NCI-H2081 (cell line): ENCODE results near the gene LARGE1.

Source experiments
- DNase-seq, 2 experiments: peaks; one replicate each; lab custom pipeline; 2025; lab: John Stamatoyannopoulos, UW

Gene LARGE1

DNA sequence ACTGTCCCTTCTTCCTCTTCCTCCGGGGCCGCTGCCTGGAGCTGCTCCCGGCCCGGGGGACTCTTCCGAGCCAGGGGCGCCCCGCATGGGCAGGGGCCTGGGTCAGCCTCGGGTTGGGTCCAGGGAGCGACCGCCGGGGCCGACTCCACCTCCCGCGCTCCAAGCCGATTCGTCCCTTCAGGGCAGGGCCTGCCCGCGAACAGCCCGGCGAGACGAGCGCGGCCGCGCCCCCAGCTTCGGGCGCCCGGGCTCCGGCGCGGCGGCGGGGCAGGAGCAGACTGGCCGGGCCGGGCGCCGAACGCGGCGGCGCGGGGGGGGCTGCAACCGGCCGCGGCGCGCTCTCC is at the start of gene LARGE1:
LARGE1 (minus strand) TSS at position 280 of the 344 bp plus-strand sequence.
- DNase-seq, result no peak

- no peak for DNase-seq
These were observed 48.8 kb upstream of the LARGE1 start for GRCh38 chr22:33969045-33969444.

DNA sequence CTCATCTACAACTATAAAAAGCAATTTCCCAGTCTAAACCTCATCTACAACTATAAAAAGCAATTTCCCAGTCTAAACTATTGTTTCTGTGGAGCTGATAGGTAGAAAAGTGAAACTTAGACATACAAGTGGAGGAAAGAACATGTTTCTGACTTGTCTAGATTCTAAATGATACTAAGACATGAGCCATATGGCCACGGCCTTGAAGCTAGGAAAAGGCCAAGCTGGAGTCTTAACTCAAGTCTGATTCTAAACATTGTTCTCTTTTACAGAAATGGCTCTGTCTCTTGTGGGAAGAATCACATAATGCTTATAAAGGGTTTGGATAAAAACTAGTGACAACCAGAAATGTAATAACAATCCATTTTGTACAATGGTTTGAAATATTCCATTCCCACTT is 43.8 kb upstream of the LARGE1 start:
- DNase-seq, result no peak

- no peak for DNase-seq
These were observed 42.1 kb upstream of the LARGE1 start for GRCh38 chr22:33962409-33962808.

DNA sequence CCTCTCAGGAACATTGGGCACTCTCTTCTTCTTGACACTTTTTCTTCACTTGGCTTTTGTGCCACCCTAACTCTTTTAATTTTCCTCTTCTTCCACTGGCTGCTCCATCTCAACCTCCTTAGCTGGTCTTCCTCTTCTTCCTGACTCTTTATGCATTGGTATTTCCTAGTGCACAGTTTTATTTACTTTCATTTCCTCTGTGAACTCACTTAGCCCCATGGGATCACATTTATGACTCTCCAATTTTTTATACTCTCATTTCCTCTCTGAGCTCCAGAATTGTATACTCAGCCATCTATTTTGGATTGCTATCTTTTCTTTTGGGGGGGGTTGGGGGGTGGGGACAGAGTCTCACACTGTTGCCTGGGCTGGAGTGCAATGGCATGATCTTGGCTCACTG is 38.5 kb upstream of the LARGE1 start:
- no peak for DNase-seq

DNA sequence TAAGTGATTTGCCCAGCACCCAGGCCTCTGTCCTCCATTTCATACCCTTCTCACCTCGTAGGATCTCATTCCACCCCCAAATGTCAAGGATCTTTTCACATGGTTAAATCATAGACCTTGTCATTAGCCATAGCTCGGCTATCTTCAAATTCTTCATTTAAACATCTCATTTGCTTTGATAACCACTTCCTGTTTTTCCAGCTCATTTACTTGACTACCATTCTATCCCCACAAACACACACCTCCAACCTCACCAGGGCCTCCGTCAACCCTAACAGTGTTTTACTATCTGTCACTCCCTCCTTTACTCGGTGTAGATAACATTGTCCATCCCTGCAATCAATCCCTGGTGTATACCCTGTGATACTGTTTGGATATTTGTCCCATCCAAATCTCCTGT is 36.8 kb upstream of the LARGE1 start:
- no peak for DNase-seq

- no peak for DNase-seq
These were observed 32.5 kb upstream of the LARGE1 start for GRCh38 chr22:33952776-33953175.

DNA sequence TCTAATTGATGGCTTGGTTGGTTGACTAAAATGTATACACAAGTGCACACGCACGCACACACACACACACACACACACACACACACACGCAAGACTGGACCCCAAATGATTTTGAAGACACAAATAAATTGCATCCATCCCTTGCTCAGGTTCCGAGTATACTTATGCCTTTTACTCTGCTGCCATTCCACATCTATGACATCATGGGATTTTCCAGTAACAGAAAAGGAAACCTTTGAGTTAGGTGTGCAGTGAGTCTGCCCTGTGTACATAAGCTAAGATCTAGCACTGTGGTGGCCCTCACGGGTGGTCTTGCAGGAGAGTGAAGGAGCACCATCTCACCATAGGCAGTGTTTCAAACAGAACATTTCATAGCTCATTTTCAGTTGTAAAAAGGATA is 20.5 kb upstream of the LARGE1 start:
- no peak for DNase-seq

DNA sequence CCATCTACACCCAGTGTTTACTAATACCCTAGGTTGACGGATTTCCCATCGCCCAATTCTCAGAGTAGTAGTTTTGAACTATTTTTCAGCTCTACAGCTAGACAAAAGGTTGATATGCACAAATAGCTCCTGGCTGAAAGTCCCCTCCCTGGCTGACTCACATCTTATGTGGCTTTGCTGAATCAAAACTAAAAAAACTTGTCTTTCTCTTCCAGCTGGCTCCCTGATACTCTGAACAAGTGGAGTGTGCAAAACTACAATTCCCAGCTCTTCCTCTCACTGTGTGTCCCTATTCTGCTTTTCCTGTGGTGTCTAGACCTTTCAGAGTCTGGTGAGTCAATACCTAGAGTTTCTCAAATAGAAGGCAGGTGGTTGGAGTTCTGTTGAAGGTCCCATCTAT is 12.7 kb upstream of the LARGE1 start:
- no peak for DNase-seq

GRCh38 chr22:33931406-33931805 is 11.1 kb upstream of the LARGE1 start:
- DNase-seq, result no peak

DNA sequence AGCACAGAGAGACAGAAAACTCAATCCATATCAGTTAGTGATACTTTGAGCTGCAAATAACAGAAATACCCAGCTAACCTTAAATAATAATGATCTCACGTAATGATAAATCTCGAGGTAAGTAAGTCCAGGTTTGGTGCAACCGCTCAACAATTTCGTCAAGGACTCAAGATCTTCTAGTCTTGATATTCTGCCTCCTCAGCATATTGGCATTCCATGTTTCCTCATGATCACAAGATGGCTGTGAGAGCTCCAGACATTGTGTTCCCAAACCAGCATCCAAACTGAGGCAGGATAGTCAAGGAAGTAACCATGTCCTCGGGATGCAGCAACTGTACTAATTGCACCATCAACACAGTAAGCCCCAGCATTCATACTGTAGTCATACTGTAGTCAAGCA is 7.5 kb upstream of the LARGE1 start:
- DNase-seq, result no peak

- no peak for DNase-seq
These were observed 4.9 kb upstream of the LARGE1 start for GRCh38 chr22:33925194-33925593.

DNA sequence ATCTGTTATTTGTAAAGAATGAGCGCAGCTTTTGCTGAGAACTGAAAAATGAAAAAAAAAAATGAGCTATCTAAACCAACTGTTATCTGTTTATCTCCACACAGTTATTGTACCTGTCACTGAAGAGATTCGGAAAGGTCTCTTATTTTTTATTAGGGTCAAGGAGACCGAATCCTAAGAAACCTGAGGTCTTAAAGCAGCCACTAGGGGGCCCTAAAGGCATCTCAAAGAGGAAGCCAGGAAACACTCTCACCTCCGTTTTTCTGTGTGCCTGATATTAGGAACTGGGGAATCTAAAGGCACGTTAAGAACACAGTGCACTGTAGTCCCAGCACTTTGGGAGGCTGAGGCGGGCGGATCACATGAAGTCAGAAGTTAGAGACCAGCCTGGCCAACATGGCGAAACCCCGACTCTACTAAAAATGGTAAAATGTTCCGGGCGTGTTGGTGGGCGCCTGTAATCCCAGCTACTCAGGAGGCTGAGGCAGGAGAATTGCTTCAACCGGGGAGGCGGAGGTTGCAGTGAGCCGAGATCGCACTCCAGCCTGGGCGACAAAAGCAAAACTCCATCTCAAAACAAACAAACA is 3.5 kb upstream of the LARGE1 start:
- peak in 1 of 2 experiments; percentile 21 for DNase-seq

- DNase-seq, result no peak
These were observed 2.8 kb upstream of the LARGE1 start for GRCh38 chr22:33923033-33923432.

DNA sequence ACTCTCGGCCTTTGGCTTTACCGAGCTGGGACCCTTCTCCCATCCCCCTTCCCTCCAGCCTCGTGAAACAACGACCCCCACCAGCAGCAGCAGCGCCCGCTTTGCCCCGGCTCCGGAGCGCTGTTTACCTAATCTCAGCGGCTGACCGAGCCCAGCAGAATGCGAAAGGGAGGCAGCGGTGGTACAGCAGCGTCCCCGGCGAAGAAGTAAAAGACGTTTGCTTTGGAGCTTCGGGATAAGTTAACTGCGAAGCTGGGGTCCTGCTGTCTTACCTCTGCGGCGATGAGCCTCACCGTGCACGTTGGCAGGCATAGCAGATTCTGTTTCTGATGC is 2.0 kb upstream of the LARGE1 start:
- DNase-seq, result no peak

DNA sequence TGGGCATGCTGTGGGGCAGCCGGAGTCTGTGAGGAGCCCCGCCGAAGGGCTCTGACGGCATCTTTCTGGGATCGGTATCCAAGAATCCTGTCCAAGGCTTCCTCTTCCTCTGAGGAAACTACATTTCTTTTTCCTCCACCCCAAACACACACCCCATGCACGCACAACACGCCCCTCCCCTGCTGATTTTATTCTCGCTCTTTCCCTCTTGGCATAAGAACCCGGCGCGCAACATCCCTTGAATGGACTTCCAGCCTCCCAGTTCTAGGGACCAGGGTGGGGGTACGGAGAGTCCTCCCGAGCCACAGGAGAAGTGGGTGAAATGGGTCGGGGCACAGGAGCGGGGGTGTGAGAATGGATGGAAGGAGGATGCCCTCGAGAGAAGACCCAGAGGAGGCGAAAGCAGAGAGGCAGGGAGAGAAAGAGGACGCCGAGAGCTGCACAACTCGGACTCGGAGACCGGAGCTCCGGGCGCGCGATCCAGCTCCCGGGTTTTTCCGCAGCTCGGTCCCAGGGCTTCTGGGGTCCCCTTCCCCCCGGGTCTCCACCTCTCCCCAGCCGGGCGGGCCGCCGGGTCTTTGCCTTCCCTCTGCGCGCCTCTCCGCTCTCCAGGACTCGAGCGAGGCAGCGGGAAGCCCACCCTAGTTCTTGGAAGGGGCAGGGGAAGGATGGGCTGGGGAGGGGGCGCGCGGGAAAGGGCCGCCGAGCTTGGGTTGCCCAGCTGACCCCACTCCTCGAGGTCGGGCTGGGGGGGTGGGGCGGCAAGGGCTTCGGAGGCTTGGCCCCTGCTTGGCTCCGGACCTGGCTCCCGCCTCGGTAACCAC is 1.5 kb upstream of the LARGE1 start:
- no peak for DNase-seq

- peak; percentile 55 to 67 for DNase-seq
These were observed 750 bp upstream of the LARGE1 start for GRCh38 chr22:33920927-33921524.

DNA sequence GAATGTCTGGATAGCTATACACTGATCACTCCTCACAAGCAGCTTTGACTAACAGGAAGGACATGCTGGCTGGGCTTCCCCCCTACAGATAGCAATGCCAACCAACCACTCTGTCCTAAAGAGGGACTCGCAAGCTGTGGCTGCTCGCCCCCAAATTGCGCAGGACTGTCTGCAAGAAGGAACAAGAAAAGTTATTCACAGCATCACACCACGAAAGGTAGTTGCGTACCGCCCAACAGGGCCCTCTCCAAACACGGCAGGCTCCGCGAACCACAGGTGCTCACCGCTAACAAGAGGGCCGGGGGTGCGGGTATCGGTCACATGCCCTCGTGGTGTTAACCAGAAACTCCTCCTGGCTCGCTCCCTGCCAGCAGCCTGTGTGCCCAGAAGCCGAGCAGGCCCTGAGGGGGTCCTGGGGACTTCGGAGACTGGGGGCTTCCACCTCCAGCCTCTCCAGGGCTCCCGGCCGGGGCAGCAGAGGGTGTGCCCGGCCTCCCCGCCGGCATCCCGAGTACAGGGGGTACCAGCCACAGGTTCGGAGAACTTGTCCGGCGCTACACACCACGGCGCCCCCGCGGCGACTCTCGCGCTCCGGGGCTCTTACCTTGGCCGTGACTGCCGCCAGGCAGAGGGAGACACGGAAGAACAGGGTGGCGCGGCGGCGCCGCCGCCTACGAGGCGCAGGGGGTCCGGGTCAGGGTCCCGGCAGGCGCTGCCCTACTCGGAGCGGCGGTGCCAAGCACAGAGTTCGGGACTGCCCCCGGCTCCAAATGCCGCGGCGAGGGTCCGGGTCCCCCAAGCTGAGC is 682 bp downstream of the LARGE1 start:
- DNase-seq, result no peak

- DNase-seq, result no peak
These were observed 1.5 kb downstream of the LARGE1 start for GRCh38 chr22:33918676-33919365.

DNA sequence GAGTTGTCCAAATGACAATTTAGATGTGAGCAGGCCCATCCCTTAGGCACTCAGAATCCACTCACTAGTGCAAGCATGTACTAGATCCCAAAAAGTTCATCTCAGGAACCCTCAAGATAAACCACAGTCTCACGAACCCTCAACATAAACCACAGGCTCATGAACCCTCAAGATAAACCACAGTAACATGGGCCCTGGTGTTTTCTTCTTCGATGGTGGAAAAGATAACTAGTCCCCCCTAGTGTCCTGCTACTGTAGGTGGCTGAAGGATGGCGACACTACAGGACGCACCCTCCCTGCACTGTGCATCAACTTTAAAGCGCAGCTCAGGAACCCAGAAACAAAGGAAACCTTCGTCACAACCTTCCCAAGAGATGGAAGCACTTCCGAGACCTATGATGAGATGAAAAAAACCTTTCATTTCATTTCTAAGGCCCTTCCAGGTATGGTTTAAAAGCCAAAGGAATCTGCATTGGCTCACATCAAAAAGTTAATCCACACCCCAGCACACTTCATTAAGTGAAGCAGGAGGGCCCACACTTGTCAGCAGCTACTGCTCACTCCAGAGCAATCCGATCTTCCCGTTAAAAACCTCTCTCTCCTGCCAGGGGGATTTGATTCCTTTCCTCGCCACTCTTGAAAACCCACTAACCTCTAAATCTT is 2.4 kb downstream of the LARGE1 start:
- DNase-seq, result no peak

GRCh38 chr22:33914699-33915098 is 5.6 kb downstream of the LARGE1 start:
- DNase-seq, result no peak

DNA sequence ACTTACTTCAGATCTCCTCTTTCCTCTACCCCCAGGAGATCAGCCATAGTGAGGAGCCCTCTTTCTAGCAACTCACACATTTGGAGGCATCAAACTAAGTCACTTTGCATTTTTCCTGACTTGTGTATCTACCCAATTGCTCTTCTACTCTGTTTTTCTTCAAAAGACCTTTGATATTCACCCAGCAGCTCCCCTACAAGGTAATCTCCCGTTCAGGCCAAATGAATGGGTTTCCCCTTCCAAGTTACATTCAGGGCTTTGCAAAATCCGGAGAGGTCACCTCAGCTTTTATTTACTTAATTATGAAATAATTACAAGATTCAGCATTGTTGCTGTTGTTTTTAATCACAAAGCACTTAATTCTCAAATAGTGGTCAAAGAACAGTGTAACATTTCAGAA is 6.1 kb downstream of the LARGE1 start:
- DNase-seq, result no peak
